GM21367 (cell line): Measurements from ENCODE around the gene PTPN2.

ENCODE experiments used
- ATAC-seq: cut with Tn5 transposase; IDR thresholded peaks from one replicate; pipeline ENCODE4 v1.9.1; 2021; ENCODE audit not compliant: unreplicated experiment

PTPN2 gene

GRCh38 chr18:12828116-12829051, 55.7 kb downstream of the PTPN2 start:
- no peak for ATAC-seq

GRCh38 chr18:12827588-12827987, 56.4 kb downstream of the PTPN2 start:
- no peak for ATAC-seq

- ATAC-seq = no peak
Measured at GRCh38 chr18:12825230-12825629, 58.8 kb downstream of the PTPN2 start.

- ATAC-seq = no peak
Measured at GRCh38 chr18:12823892-12824291, 60.1 kb downstream of the PTPN2 start.

GRCh38 chr18:12821408-12821807, 62.6 kb downstream of the PTPN2 start:
- ATAC-seq = no peak

GRCh38 chr18:12820506-12820905, 63.5 kb downstream of the PTPN2 start:
- ATAC-seq = no peak

- no peak for ATAC-seq
Measured at GRCh38 chr18:12819841-12820240, 64.2 kb downstream of the PTPN2 start.

GRCh38 chr18:12819322-12819721, 64.7 kb downstream of the PTPN2 start:
- no peak for ATAC-seq

- ATAC-seq = no peak
Measured at GRCh38 chr18:12818243-12818642, 65.8 kb downstream of the PTPN2 start.

GRCh38 chr18:12816451-12816850, 67.6 kb downstream of the PTPN2 start:
- no peak for ATAC-seq

GRCh38 chr18:12811191-12811950, 72.7 kb downstream of the PTPN2 start:
- no peak for ATAC-seq

- ATAC-seq = no peak
Measured at GRCh38 chr18:12803069-12803936, 80.7 kb downstream of the PTPN2 start.

- no peak for ATAC-seq
Measured at GRCh38 chr18:12802538-12802937, 81.5 kb downstream of the PTPN2 start.

- ATAC-seq = no peak
Measured at GRCh38 chr18:12796448-12796847, 87.6 kb downstream of the PTPN2 start.

- ATAC-seq = no peak
Measured at GRCh38 chr18:12791610-12792009, 92.4 kb downstream of the PTPN2 start.

- no peak for ATAC-seq
Measured at GRCh38 chr18:12786669-12787068, 97.4 kb downstream of the PTPN2 start.

- no peak for ATAC-seq
Measured at GRCh38 chr18:12783524-12783923, 100.5 kb downstream of the PTPN2 start.

GRCh38 chr18:12782521-12782920, 101.5 kb downstream of the PTPN2 start:
- no peak for ATAC-seq

- ATAC-seq = no peak
Measured at GRCh38 chr18:12779456-12779855, 104.6 kb downstream of the PTPN2 start.

GRCh38 chr18:12779043-12779442, 105.0 kb downstream of the PTPN2 start:
- ATAC-seq = no peak

GRCh38 chr18:12777500-12777944, 106.5 kb downstream of the PTPN2 start:
- no peak for ATAC-seq
